ENCODE results near the gene SERPINE2.

Gene SERPINE2

DNA sequence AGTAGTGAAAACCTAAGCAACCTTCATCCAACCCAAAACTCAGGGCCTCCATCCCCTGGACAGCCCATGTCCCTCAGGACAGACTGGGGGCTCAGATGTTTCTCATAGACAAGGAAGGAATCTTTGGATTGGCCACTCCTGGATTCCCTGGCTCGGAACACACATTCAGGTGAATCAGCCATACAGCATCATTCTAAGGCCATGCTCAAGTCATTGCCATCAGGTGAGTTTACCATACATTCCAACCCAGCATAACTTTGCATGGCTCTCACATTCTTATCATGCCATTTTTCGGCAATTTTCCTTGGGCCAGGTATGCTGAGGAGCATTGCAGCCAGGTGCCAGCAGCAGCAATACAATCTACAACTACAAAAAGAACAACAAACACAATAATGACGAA lies 34.6 kb upstream of the SERPINE2 start:
- no peaks in the 10 kb centered on the region for H3K9me2 ChIP-seq (replicated peaks; ENCODE audit: low read depth, low read length)
- H3F3A ChIP-seq (ENCODE audit: low read depth) = no peaks in the 10 kb centered on the region
- no peak overlapping the region for H2AFZ ChIP-seq (ENCODE audit: low read length)
- no peaks in the 10 kb centered on the region for H4K20me1 ChIP-seq (ENCODE audit: insufficient read depth, low read length, poor library complexity, severe bottlenecking)
- H3K79me2 ChIP-seq (ENCODE audit: insufficient read depth, low read length) = no peaks in the 10 kb centered on the region
- no peaks in the 10 kb centered on the region for H3K4me1 ChIP-seq (ENCODE audit: insufficient read depth, low read length, poor library complexity, severe bottlenecking)
- no peak overlapping the region for H3K9ac ChIP-seq (ENCODE audit: low read depth, low read length, poor library complexity, severe bottlenecking)
- H3K4me3 ChIP-seq (ENCODE audit: low read length, poor library complexity, severe bottlenecking) = no peak overlapping the region
- TF ChIP-seq EZH2phosphoT487 (IDR thresholded peaks at IDR 0.05; ENCODE audit: borderline replicate concordance) = no peak
- TF ChIP-seq, protein P1, sequence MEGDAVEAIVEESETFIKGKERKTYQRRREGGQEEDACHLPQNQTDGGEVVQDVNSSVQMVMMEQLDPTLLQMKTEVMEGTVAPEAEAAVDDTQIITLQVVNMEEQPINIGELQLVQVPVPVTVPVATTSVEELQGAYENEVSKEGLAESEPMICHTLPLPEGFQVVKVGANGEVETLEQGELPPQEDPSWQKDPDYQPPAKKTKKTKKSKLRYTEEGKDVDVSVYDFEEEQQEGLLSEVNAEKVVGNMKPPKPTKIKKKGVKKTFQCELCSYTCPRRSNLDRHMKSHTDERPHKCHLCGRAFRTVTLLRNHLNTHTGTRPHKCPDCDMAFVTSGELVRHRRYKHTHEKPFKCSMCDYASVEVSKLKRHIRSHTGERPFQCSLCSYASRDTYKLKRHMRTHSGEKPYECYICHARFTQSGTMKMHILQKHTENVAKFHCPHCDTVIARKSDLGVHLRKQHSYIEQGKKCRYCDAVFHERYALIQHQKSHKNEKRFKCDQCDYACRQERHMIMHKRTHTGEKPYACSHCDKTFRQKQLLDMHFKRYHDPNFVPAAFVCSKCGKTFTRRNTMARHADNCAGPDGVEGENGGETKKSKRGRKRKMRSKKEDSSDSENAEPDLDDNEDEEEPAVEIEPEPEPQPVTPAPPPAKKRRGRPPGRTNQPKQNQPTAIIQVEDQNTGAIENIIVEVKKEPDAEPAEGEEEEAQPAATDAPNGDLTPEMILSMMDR (conservative IDR thresholded peaks at IDR 0.05; ENCODE audit: low read length) = no peak
- H3K9me3 ChIP-seq (ENCODE audit: insufficient read depth, low read depth, low read length) = no peaks in the 10 kb centered on the region
- H3K4me2 ChIP-seq (ENCODE audit: low read depth, low read length, poor library complexity, severe bottlenecking) = no peak overlapping the region
- no peaks in the 10 kb centered on the region for H3K27me3 ChIP-seq (ENCODE audit: insufficient read depth, low read length, poor library complexity, severe bottlenecking)
- H3K36me3 ChIP-seq (ENCODE audit: insufficient read depth, low read length) = no peaks in the 10 kb centered on the region

GRCh38 chr2:224072541-224073188 lies 33.6 kb upstream of the SERPINE2 start:
- Histone ChIP-seq H3K27me3 (ENCODE audit: insufficient read depth, low read length, poor library complexity, severe bottlenecking) (no peaks in the 10 kb centered on the region), H3K36me3 (ENCODE audit: insufficient read depth, low read length) (no peaks in the 10 kb centered on the region), H3K9me2 (replicated peaks; ENCODE audit: low read depth, low read length) (no peaks in the 10 kb centered on the region), H4K20me1 (ENCODE audit: insufficient read depth, low read length, poor library complexity, severe bottlenecking) (no peaks in the 10 kb centered on the region), H3K79me2 (ENCODE audit: insufficient read depth, low read length) (no peaks in the 10 kb centered on the region), H3K4me2 (ENCODE audit: low read depth, low read length, poor library complexity, severe bottlenecking) (no peak overlapping the region), H3K9me3 (ENCODE audit: insufficient read depth, low read depth, low read length) (no peaks in the 10 kb centered on the region), H2AFZ (ENCODE audit: low read length) (no peak overlapping the region), H3K4me1 (ENCODE audit: insufficient read depth, low read length, poor library complexity, severe bottlenecking) (no peaks in the 10 kb centered on the region), H3K4me3 (ENCODE audit: low read length, poor library complexity, severe bottlenecking) (no peak overlapping the region), H3F3A (ENCODE audit: low read depth) (no peaks in the 10 kb centered on the region), H3K9ac (ENCODE audit: low read depth, low read length, poor library complexity, severe bottlenecking) (no peak overlapping the region)
- no peak for TF ChIP-seq EZH2phosphoT487 (IDR thresholded peaks at IDR 0.05; ENCODE audit: borderline replicate concordance)
- TF ChIP-seq, protein P1 (conservative IDR thresholded peaks at IDR 0.05; ENCODE audit: low read length) = no peak

DNA sequence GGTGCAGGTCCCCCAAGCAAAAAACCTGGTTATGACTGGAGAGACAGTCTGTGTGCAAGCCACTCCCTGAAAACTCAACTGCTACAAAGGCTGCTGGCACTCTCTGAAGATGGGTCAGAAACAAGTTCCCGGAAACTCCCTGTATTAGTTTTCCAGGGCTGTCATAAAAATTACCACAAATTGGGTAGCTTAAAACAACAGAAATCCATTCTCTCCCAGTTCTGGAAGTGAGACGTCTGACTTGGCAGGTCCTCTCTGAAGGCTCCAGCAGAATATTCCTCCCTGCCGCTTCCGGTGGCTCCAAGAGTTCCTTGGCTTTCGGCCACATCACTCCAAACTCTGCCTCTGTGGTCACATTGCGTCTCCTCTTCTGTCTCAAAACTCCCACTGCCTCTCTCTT lies 30.1 kb upstream of the SERPINE2 start:
- H3K4me1 ChIP-seq (ENCODE audit: insufficient read depth, low read length, poor library complexity, severe bottlenecking) = no peaks in the 10 kb centered on the region
- H3K9ac ChIP-seq (ENCODE audit: low read depth, low read length, poor library complexity, severe bottlenecking) = no peak overlapping the region
- H3K4me2 ChIP-seq (ENCODE audit: low read depth, low read length, poor library complexity, severe bottlenecking) = no peak overlapping the region
- no peaks in the 10 kb centered on the region for H3K9me3 ChIP-seq (ENCODE audit: insufficient read depth, low read depth, low read length)
- H3K27me3 ChIP-seq (ENCODE audit: insufficient read depth, low read length, poor library complexity, severe bottlenecking) = no peaks in the 10 kb centered on the region
- H3K4me3 ChIP-seq (ENCODE audit: low read length, poor library complexity, severe bottlenecking) = no peak overlapping the region
- no peaks in the 10 kb centered on the region for H3F3A ChIP-seq (ENCODE audit: low read depth)
- no peaks in the 10 kb centered on the region for H3K79me2 ChIP-seq (ENCODE audit: insufficient read depth, low read length)
- no peaks in the 10 kb centered on the region for H3K9me2 ChIP-seq (replicated peaks; ENCODE audit: low read depth, low read length)
- no peaks in the 10 kb centered on the region for H4K20me1 ChIP-seq (ENCODE audit: insufficient read depth, low read length, poor library complexity, severe bottlenecking)
- no peaks in the 10 kb centered on the region for H3K36me3 ChIP-seq (ENCODE audit: insufficient read depth, low read length)
- H2AFZ ChIP-seq (ENCODE audit: low read length) = no peak overlapping the region
- no peak for TF ChIP-seq EZH2phosphoT487 (IDR thresholded peaks at IDR 0.05; ENCODE audit: borderline replicate concordance)
- TF ChIP-seq, protein P1 (conservative IDR thresholded peaks at IDR 0.05; ENCODE audit: low read length) = no peak
